VCaP (cell line): ENCODE data around the gene TMEM185A.
"Not testable (repeated sequence)": the region's sequence is repeated elsewhere in the genome, so short reads cannot be mapped to it uniquely, and the experiment has no call there.

Experiments used
- H3K27ac ChIP-seq: fragments of 450-650 bp; 2 replicates; pipeline ENCODE4 v1.5.1; 2017
- TF ChIP-seq, protein P1 (sequence below): fragments of 450-650 bp; conservative IDR thresholded peaks from 2 replicates; pipeline ENCODE4 v1.5.1; 2017; ENCODE audit warnings: mild to moderate bottlenecking, moderate library complexity

TMEM185A gene

DNA sequence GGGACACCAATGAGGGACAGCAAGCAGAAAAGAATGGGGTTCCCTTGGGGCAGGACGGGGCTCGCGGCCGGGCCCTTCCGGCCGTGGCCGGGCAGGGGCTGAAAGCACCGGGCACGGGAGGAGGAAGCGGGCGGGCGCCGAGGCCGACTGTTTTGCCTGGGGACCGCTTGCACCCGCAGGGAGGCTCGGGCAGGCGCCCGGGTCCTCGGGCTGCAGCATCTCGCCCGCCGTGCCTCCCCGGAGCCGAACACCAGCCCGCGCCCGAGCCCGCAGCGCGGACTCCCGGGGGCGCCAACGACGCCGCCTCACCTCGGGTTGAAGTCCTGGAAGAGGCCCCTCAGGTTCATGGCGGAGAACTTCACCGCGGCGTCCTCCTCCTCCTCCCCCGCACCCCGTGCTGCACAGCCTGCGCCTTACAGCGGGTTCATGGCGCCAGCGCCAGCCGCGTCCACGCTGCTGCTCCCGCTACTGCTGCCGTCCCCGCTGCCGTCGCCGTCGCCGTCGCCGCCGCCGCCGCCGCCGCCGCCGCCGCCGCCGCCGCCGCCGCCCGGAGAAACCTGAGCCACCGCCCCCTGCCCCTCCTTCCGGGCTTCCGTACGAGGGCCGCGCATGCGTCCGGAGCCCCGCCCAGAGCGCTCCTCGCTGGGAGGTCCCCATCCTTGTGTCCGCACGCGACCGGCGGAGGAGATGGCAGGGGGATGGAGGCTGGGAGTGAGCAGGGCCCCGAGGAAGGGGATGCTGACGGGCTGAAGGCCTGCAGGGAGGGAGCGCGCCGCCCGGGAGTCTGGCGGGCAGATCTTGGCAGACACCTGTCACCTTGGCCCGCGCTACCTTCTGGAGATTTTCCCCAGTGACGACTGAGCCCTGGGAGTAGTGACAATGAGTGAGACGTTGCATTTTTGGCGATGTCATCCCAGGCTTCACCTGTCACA, at the start of gene TMEM185A:
TMEM185A (minus strand) TSS at position 559 of the 932 bp plus-strand sequence; CDS start at position 347, 212 bp downstream.
- TF ChIP-seq, protein P1, sequence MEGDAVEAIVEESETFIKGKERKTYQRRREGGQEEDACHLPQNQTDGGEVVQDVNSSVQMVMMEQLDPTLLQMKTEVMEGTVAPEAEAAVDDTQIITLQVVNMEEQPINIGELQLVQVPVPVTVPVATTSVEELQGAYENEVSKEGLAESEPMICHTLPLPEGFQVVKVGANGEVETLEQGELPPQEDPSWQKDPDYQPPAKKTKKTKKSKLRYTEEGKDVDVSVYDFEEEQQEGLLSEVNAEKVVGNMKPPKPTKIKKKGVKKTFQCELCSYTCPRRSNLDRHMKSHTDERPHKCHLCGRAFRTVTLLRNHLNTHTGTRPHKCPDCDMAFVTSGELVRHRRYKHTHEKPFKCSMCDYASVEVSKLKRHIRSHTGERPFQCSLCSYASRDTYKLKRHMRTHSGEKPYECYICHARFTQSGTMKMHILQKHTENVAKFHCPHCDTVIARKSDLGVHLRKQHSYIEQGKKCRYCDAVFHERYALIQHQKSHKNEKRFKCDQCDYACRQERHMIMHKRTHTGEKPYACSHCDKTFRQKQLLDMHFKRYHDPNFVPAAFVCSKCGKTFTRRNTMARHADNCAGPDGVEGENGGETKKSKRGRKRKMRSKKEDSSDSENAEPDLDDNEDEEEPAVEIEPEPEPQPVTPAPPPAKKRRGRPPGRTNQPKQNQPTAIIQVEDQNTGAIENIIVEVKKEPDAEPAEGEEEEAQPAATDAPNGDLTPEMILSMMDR = no peak
- peak within 1 kb of the TSS; percentile 74 for H3K27ac ChIP-seq

DNA sequence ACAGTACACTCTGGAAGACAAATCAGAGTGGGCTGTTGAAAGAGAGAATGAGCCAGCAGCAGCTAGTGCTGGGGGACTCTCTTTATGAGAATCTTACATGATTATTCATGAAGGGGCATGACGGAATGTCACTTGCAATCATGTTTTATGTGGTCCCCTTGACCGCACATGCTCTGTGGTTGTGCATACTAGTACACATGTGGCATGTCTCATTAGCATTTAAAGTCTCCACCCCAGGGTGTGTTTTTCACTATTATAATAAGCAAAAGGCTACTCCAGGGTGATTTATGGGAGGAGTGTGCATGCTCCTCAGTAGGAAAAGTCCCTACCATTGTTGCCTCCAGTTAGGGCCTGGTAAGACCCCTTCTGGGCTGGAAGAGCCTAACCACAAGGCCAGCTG, 49.6 kb upstream of the TMEM185A start:
- TF ChIP-seq, protein P1 = no peak
- no peak overlapping the region for H3K27ac ChIP-seq

DNA sequence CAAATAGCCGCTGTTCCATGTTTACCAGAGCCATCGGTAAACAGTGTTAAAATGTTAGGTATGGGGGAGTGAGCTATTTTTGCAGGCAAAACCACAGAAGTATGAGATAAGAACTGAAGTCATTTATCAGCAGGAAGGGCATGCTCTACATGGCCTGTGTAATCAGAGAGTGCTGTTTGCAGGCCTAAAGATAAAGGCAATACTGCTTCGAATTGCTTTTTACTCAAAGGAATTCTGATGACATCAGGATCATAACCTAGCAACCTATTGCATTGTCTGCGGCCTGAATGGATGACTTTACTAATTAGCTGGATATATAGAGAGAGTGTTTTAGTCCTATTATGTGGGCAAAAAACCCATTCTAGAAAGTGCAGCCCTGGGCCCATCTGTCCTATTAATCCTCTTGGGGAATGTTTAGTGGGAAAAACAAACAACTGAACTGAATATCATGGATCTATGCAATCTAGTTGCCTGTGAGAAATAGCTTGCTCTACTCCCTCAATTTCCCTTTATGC, 47.6 kb upstream of the TMEM185A start:
- not testable (repeated sequence) for H3K27ac ChIP-seq

DNA sequence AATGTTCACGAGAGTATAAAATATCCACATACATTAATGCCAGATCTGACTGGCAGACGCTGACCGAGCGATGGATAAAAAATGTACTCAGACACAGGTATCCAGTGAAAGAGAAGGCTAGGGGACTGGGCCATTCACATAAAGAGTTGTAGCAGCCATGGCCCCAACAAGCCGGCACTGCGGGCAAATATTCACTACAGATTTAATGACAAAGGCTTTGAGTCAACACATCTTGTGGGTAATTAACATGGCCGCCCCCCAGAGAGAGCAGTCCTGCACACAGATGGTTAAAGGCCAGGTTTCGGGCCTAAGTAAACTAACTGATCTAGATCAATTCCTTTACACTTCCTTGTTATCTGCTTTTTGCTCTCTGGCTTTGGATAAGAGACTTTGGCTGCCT, 44.0 kb upstream of the TMEM185A start:
- not testable (repeated sequence) for H3K27ac ChIP-seq

DNA sequence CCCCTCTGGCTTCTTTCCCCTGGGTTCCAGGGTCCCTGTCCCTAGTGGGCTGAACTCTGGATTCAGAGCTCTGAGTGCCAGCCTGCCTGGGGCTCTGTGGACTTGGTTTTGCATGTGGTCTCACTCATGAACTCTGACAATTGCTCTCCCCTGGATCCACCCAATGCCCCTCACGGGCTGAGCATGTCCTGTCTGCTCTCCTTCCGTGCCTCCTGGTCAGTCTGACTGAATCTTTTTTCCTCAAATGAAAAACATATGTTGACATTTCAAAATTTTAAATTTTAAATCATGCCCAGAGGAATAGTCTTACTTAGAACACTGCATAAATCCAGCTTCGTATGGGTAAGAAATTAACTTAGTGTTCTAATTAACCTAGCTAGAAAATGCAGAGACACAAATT, 43.5 kb upstream of the TMEM185A start:
- H3K27ac ChIP-seq = not testable (repeated sequence)

DNA sequence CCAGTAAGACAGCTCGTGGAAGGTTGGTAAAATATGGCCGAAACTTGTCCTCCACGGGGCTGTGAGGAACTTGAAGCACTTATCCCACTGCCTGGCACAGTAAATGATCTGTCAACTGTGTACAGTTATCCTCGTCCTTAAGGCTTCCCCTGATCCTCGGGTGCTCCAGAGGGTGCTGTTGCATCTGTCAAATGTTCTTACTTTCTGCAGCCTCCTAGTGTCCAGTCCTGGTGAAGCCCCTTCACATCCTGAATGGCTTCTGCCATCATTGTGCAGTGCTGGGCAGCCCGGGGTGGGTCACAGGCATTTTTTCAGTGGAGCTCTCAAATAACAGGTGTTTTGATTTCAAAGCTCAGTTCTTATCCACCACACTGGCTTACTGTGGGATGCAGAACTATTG, 29.0 kb upstream of the TMEM185A start:
- H3K27ac ChIP-seq = not testable (repeated sequence)

DNA sequence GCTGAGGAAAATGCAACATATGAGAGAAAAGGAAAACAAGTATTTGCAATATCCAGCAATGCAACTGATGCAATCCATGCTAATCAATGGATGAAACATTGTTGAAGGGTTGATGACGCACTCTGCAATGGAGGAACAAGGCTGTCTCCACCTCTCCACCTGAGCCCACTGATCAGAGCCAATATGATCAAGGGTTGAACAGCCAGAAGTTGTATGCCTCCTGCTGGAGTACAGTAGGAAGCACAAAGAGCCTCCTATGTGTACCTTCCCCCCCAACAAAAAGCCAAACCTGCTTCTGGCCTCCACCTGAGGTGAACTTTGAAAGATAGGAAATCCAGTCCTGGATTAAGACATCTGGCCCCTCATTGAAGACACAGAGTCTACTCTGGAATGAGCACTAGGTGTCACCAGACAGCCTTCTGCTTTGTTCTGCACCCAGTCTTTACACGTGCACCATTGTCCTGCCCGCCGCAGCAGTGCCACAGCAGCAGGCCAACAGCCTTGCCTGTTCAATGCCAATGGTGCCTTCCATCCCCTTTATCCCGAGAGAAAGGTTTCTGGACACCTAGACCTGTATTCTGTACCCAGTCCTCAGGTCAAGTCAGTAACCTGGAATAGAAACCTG, 24.8 kb upstream of the TMEM185A start:
- H3K27ac ChIP-seq = not testable (repeated sequence)

DNA sequence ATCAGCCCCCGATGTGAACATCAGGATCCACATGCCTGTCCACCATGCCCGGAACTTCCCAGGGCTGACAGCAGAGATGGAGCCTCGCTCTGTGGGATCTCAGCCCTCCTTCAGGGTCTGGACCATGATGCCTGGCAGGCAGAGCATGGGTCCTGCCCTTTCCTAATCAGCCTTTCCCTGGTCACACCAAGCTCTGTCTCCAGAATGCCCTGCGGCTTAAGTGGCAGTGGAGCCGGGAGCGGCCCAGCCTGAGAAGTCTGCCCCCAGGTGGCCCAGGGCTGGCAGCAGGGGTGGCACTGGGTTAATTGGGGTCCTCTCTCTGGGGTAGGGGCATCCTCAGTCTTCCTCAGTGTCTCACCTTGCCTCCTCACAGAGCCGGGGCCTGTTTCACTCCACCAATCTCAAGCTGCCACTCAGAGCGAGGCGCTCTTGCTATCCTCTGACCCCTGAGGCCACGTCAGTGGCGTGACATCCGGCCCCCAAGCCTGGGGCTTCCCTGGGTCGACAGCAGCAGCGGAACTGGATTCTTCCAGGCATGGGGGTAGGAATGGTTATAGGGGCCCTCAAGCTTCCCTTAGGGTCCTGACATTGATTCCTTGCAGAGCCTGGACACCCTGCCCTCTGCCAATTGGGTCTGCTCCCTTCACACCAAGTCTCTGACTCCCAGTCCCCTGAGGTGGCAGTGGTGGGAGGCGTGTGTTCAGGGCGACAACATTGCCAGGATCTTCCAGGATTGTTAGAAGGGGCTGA, 20.8 kb upstream of the TMEM185A start:
- no peak overlapping the region for H3K27ac ChIP-seq
- TF ChIP-seq, protein P1 = no peak

DNA sequence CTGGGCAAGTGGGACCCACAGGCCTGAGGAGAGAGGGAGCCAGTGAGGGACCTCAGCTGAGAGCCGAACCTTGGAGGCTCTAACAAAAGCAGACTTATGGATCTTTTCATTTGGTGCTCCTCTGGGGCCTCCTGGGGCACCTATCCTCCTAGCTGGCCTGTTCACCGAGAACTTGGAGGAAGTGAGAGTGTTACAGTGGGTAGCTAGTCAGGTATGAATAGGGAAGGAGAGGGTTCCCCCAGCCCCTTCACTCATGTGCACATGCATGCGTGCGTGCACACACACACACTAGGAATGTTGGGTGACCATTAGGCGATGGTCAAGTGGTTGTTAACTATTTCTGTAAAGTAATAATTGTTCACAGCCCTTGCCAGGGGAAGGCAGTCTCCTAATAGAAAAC, 18.6 kb upstream of the TMEM185A start:
- H3K27ac ChIP-seq = no peak overlapping the region
- TF ChIP-seq, protein P1 = no peak

DNA sequence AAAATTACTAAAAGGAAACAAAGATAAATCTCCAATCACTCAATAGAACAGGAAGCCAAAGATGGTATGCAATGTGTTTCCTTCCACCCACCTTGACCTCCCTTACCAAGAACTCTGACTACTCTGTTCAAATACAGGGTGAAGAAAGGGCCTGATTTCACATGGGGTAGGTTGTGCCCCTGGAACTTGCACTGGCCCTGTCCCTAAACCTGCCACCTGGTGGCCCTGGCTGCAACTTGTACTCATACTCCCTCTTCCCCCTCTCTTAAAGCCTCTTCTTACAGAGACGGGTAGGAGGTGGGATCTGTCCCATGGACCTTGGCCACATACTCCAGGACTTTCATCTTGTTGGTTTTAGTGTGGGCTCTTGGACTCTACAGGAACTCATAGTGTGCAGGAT, 17.3 kb upstream of the TMEM185A start:
- TF ChIP-seq, protein P1 = no peak
- H3K27ac ChIP-seq = no peak overlapping the region
